ENCODE measurements around the gene EVI2B. TPM values are rescaled to one million over a fixed set of nuclear protein-coding genes. Genes with fewer than 3 reads are reported as not detected.
"Not testable (repeated sequence)": the region's sequence is repeated elsewhere in the genome, so short reads cannot be mapped to it uniquely, and the experiment has no call there.

The EVI2B gene
- total RNA-seq, 1 donor from 2014 or later = not detected

- no peak for TF ChIP-seq CTCF (conservative IDR thresholded peaks at IDR 0.05; ENCODE audit: low read depth, low read length)
- H3K4me3 ChIP-seq (ENCODE audit: low read depth, low read length) = no peak overlapping the region
- DNase-seq (ENCODE audit: low read depth) = no peak
These were observed 17.7 kb downstream of the EVI2B start for GRCh38 chr17:31296142-31296541.

- DNase-seq (ENCODE audit: low read depth) = no peak
- no peak overlapping the region for H3K4me3 ChIP-seq (ENCODE audit: low read depth, low read length)
- no peak for TF ChIP-seq CTCF (conservative IDR thresholded peaks at IDR 0.05; ENCODE audit: low read depth, low read length)
These were observed 18.4 kb downstream of the EVI2B start for GRCh38 chr17:31295489-31295871.

GRCh38 chr17:31294820-31295488 lies 18.9 kb downstream of the EVI2B start:
- no peak for TF ChIP-seq CTCF (conservative IDR thresholded peaks at IDR 0.05; ENCODE audit: low read depth, low read length)
- DNase-seq (ENCODE audit: low read depth) = no peak

DNA sequence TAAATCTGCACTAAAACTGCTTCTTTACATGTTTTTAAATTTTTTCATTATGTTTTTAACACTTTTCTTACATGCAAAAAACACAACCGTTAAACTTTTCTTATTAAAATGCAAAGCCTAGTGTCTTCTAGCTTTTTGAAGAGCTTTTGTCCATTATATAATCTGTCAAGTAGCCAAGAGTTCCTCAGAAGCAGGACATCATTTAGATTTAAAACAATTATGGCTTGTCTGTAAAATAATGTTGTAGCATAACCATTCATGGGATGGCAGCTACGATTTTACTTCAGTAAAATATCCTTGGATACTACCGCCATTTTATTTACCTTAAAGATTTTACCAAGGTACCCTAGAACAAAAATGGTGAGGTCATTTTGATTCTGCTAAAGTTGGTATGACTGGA lies 19.6 kb downstream of the EVI2B start:
- no peak for TF ChIP-seq CTCF (conservative IDR thresholded peaks at IDR 0.05; ENCODE audit: low read depth, low read length)
- DNase-seq (ENCODE audit: low read depth) = no peak
- H3K4me3 ChIP-seq (ENCODE audit: low read depth, low read length) = no peak overlapping the region

More at GRCh38 chr17:31294820-31295488, 18.9 kb downstream of the EVI2B start:
- no peak overlapping the region for H3K4me3 ChIP-seq (ENCODE audit: low read depth, low read length)

- no peak overlapping the region for H3K4me3 ChIP-seq (ENCODE audit: low read depth, low read length)
- no peak for TF ChIP-seq CTCF (conservative IDR thresholded peaks at IDR 0.05; ENCODE audit: low read depth, low read length)
- DNase-seq (ENCODE audit: low read depth) = no peak
These were observed 20.3 kb downstream of the EVI2B start for GRCh38 chr17:31293581-31293980.

DNA sequence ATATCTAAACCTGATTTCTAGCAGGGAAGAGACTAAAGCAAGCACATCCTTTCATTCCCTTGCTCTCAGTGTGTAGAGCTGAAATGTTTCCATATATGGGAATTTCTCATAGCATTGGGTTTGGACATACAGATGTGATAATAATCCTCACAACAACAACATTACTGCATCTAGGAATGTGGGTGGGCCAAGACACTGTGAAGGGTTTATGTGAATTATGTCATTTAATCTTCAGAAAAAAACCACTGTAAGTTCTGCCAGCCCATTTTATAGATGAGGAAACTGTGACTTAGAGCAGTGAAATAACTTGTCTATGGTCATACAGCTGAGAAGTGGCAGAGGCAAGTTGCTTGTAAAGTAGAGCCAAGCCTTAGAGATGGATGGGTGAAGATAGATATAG lies 22.0 kb downstream of the EVI2B start:
- DNase-seq (ENCODE audit: low read depth) = no peak
- no peak for TF ChIP-seq CTCF (conservative IDR thresholded peaks at IDR 0.05; ENCODE audit: low read depth, low read length)
- H3K4me3 ChIP-seq (ENCODE audit: low read depth, low read length) = no peak overlapping the region

GRCh38 chr17:31289790-31290189 lies 24.1 kb downstream of the EVI2B start:
- no peak overlapping the region for H3K4me3 ChIP-seq (ENCODE audit: low read depth, low read length)
- TF ChIP-seq CTCF (conservative IDR thresholded peaks at IDR 0.05; ENCODE audit: low read depth, low read length) = no peak
- no peak for DNase-seq (ENCODE audit: low read depth)

GRCh38 chr17:31287932-31288331 lies 25.9 kb downstream of the EVI2B start:
- H3K4me3 ChIP-seq (ENCODE audit: low read depth, low read length); DNase-seq (ENCODE audit: low read depth): not testable (repeated sequence)
